A673 (cell line): Measurements from ENCODE around the gene TMED1.

ENCODE experiments used
- EZH2 ChIP-seq: fragments of 200-600 bp; sonication (generic); IDR thresholded peaks from 2 replicates; pipeline ENCODE4 v1.6.1; 2017; ENCODE audit warnings: borderline replicate concordance, low read depth, mild to moderate bottlenecking, mixed read lengths, antibody characterized with exemption, low read length; ENCODE audit not compliant: poor library complexity, severe bottlenecking
- TF ChIP-seq, protein P1 (sequence below): fragments of 300-800, 200-600 bp; sonication (generic); conservative IDR thresholded peaks from 2 replicates; pipeline ENCODE4 v1.5.1; 2017; ENCODE audit warnings: low read depth, mild to moderate bottlenecking, antibody characterized with exemption, low read length, moderate library complexity, mixed read lengths

DNA sequence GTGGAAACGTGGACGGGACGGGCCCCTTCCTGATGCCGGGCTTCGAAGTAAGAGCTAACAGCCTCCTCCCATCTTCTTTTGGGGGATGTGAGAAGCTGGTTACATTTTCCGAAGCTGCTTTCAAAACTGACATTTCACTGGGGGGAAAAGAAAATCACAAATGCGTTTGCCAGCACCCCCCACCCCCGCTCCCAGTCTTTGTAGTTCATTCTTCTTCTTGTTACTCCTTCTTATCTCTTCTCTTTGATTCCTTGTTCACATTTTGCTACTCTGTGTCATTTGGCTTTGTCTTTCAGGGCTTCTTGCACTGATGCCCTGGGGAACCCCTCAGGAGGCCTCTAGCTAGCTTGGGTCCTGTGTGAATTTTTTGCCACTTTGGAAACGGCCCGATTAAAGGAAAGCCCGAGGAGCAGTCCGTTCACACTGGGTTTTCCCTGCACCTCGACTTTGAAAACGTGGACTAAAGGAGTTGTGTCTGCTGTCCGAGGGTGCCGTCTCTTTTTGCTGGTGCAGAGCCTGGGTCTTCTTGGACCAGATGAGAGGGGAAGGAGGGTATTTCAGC is 36.6 kb upstream of the TMED1 start:
- TF ChIP-seq EZH2: no peak
- TF ChIP-seq, protein P1, sequence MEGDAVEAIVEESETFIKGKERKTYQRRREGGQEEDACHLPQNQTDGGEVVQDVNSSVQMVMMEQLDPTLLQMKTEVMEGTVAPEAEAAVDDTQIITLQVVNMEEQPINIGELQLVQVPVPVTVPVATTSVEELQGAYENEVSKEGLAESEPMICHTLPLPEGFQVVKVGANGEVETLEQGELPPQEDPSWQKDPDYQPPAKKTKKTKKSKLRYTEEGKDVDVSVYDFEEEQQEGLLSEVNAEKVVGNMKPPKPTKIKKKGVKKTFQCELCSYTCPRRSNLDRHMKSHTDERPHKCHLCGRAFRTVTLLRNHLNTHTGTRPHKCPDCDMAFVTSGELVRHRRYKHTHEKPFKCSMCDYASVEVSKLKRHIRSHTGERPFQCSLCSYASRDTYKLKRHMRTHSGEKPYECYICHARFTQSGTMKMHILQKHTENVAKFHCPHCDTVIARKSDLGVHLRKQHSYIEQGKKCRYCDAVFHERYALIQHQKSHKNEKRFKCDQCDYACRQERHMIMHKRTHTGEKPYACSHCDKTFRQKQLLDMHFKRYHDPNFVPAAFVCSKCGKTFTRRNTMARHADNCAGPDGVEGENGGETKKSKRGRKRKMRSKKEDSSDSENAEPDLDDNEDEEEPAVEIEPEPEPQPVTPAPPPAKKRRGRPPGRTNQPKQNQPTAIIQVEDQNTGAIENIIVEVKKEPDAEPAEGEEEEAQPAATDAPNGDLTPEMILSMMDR: 0 out of 2 replicates have a peak, but pooled peaks have one; percentile 4
